ENCODE results near the gene SLC16A9.

DNA sequence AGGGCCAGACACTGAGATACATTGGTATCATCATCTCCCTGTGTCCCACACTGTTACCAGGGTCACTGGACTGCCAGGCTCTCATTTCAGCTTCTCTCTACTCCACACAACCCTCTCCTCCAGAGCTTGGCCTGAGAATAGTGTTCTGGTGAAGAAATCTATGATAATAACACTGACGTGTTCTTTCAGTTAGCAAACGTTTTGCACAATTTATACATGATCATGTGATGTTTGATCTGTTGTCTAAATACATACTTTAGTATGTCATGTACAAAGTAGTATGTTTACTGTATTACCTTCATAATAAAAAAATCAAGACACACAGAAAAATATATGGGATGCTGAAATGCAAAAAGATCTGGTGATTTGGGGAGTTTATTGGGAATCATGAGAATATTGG, 5.0 kb downstream of the SLC16A9 start:
- TF ChIP-seq NRF1 (IDR thresholded peaks at IDR 0.05; ENCODE audit: low read depth, low read length) (no peak), POLR2AphosphoS5 (IDR thresholded peaks at IDR 0.05; ENCODE audit: low read depth, low read length) (no peak), CTCF (IDR thresholded peaks at IDR 0.05) (no peak), MAX (IDR thresholded peaks at IDR 0.05; ENCODE audit: low read depth) (no peak), RXRA (IDR thresholded peaks at IDR 0.05; ENCODE audit: borderline replicate concordance, low read depth) (no peak), RFX5 (IDR thresholded peaks at IDR 0.05; ENCODE audit: low read length) (no peak), RCOR1 (IDR thresholded peaks at IDR 0.05; ENCODE audit: low read length) (no peak), CHD2 (IDR thresholded peaks at IDR 0.05; ENCODE audit: low read length, partially characterized antibody) (no peak), SMC3 (IDR thresholded peaks at IDR 0.05; ENCODE audit: low read depth, low read length) (no peak)
